Measurements from ENCODE around the gene ALDH1A1.

Gene ALDH1A1

DNA sequence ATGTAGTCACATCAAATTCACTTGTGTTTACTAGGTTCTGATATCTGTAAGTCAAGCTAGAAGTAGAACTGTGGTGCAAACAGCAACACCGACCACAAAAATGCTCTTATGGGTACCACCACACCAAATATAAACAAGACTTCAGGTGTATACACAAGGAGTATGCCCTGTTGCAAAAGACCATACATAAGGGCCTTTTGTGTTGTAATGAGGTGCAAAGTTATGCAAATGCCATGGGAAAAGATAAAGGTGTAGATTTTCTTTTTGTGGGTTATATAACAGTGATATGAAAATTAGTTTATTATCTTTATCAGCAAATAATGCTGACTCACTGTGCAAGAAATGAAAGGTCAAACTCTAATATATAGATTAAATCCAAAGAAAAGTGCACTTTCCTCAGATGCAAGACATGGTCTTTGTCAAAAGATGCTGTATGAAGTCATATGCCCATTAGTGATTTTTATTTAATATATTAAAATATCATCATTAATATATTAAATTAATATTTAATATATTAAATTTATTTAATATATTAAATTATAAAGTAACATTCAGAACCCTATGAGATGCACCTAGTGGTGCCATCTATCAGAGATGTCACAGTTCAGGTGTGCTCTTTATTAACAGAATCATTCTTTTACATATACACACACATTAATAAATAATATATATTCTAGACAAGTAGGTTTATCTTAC lies 26.7 kb upstream of the ALDH1A1 start:
- DNase-seq (ENCODE audit: low spot score), result no peak

DNA sequence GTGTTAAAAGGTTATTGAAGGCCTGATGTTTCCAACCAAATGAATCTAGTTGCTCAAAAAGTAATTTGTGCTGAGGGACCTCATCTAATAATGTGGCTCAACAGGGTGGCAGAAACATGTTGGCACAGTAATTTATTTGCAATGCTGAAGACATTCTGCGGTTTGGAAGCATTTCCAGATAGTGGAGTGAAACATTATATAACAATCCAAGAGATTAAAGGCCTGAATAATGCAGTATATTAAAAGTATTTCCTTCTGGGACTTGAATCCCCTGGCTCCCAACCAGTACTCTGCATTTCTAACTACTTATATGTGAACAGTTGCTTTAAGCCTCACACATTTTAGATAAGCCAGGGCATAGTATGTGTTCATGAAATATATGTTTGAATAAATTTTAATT lies 25.9 kb upstream of the ALDH1A1 start:
- DNase-seq (ENCODE audit: low spot score), result peak; percentile 24

DNA sequence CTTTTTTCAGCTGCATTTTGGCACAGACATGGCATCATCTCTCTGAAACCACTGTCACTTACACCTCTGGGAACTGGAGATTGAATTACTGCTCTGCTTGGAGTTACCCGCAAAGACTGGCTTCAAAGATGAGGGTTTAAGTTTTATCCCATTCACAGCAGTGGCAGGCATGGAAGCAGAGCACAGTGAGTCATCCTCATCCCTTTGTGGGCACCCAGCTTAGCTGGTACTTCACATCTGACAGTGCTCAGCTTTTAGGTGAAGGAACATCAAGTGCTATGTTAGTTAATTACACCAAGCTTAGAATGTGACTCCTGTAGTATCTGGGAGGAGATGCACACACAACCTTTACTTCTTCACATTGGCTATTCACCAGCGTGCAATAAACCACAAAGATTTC lies 24.8 kb upstream of the ALDH1A1 start:
- DNase-seq (ENCODE audit: low spot score), result no peak

DNA sequence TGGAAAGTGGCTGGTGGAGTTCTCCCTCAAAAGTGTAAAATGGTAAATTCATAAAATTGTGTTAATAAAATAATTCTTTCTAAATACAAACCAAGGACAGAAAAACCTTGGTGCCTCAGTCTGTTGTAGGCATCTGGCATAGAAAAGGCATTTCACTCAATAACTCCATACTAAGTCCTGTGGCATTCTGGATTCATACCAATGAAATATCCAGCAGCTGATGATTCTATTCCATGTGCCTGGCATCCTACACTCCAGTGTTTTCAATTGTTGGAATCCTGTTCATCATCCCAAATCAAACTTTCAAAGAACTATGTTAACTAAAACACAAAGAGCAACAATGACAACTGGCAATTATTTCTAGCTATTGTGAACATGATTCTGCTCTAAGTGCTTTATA lies 21.6 kb upstream of the ALDH1A1 start:
- DNase-seq (ENCODE audit: low spot score), result no peak

DNA sequence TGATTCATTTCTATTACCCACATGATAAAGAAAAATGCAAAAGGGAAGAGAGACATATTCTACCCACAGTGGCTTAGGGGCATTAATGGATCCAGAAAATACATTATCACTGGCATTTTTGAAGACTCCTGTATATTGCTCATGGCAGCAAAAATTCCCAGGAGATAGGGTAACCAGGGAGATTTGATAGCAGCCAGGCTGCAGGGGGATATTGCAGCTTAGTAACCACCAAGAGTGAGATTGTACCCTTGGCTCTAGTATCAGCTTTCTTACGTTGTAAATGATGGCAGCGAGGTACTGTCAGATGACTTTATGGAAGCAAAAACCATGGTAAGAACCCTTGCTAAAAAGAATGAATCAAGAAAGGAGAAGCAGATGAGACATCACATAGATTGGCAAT lies 19.8 kb upstream of the ALDH1A1 start:
- no peak for DNase-seq (ENCODE audit: low spot score)

DNA sequence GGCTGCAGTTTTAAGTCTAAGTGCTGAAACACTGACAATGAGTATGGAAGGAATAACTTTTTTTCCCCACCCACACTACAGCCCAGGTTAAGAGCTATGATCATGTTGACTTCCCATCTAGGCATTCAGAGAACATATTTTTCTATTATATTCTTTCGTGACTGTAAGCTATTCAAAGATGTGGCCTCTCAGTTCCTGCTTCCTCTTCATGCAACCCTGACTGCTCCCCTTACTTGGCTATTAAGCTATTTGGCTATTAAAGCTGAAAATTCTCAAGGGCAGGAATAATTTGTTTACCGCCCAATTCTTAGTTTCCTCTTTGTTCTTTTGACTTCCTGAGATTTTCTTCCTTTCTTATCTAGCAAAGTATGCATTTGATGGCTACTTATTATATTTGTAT lies 18.6 kb upstream of the ALDH1A1 start:
- no peak for DNase-seq (ENCODE audit: low spot score)

DNA sequence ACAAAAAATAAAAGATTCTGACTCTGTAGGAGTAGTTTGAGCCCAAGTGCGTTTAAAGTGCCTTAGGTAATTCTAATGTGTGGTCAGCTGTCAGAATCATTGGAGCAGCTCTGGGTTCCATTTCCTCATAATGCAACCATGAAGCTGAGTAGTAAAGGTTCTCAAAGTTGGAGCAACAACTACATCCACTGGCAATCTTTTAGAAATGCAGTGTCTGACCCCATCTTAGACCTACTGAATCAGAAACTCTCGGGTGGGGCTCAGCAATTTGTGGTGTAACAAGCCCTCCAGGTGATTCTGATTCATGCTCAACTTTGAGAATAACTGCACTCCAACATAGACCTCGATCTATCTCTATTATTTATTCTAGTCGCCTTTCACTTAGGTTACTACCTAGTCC lies 7.6 kb upstream of the ALDH1A1 start:
- DNase-seq (ENCODE audit: low spot score), result no peak

DNA sequence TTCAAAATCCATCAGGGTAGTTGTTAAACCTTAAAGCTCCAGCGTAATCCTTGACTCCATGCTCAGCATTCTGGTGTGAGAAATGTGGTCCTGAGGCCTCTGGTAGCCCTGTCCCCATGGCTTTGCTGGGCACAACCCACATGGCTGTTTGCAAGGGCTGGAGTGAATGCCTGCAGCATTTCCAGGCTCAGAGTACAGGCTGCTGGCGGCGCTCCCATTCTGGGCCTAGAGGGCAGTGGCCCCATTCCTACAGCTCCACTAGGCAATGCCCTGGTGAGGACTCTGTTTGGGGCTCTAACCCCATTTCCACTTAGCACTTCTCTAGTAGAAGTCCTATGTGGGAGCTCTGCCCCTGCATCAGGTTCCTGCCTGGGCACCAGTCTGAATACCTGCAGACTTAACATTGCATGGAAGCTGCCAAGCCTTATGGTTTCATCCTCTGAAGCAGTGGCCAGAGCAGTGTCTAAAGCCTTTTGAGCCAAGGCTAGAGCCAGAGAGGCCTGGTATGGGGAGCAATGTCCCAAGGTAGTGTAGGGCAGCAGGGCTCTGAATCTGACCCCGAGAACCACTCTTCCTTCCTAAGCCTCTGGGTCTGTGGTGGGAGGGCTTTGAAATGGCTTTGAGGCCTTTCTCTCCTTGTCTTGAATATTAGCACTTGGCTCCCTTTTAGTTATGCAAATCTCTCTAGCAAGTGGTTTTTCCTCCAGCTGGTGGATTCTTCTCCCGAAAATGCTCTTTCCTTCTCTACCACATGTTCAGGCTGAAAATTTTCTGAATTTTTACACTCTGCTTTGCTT lies 5.8 kb upstream of the ALDH1A1 start:
- DNase-seq (ENCODE audit: low spot score), result no peak

DNA sequence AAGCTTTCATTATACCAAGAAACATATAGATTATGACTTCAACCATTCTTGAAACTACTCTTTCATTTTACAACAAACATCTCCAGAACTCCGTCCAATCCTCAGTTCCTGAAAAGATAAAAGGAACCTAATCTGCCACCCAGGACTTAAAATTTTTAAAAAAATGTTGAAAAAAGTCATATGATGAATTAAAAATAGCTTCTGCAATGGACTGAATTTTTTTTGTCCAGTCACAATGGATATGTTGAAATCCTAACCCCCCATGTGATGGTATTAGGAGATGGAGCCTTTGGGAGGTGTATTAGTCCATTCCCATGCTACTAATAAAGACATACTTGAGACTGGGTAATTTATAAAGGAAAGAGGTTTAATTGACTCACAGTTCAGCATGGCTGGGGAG lies 2.7 kb upstream of the ALDH1A1 start:
- DNase-seq (ENCODE audit: low spot score), result no peak

DNA sequence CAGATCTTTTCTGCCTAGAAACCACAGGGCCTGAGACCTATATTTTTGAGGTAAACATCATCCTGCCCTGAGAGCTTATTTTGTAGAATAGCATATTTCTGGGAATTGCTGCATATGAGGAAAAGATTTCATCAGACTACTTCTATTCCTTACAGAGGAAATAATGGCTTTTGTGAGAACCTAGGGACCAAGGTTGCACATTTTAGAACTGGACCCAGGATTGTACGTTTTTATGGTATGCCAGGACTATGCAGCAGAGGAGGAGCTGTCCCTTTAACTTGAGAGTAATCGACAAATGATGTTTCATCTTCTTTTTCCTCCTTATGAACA lies 2.2 kb upstream of the ALDH1A1 start:
- DNase-seq (ENCODE audit: low spot score), result no peak

DNA sequence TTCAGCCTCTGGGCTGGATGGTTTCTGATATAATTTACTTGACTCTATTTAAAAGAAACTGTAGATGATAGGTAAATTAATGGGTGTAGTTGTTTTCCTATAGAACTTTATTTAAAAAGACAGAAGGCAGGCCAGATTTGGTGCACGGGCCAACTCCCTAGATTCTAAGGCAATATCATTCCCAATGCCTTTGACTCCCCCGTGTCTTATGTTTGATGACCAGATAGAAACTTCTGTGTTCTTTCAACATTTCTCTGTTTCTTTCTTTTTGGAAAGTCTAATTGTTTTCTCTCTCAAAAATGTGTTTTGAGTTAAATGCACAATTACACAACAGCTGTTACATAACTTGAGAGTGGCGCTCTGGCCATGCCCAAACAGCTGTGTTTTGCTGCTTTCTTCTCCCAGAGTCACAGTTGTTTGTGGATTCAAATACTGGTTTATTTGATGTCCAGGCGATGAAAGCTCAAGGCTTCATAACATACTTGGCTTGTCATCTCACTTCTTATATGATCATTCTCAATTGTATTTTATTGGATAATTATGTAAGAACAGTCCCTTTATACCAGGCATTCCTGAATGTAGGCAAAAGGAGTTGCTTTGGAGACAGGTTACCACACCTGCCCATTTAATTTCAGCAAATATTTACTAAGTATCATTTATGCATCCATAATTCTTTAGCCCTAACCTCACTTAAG lies 1.7 kb upstream of the ALDH1A1 start:
- peak; percentile 64 for DNase-seq (ENCODE audit: low spot score)

DNA sequence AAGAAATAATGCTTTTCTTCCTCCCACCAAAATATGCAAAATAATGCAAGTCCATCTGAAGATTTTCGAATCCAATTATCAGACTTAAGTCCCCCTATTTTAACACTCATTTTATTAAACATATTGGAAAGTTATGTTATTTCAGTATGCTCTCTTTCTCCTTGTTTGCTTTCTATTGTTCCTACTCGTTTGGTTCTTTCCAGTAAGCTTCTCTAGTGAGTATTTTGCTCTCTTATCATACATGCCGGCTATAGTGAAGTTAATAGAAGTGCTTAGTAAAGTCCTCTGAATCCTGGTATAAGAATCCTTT lies 517 bp downstream of the ALDH1A1 start:
- no peak for DNase-seq (ENCODE audit: low spot score)

DNA sequence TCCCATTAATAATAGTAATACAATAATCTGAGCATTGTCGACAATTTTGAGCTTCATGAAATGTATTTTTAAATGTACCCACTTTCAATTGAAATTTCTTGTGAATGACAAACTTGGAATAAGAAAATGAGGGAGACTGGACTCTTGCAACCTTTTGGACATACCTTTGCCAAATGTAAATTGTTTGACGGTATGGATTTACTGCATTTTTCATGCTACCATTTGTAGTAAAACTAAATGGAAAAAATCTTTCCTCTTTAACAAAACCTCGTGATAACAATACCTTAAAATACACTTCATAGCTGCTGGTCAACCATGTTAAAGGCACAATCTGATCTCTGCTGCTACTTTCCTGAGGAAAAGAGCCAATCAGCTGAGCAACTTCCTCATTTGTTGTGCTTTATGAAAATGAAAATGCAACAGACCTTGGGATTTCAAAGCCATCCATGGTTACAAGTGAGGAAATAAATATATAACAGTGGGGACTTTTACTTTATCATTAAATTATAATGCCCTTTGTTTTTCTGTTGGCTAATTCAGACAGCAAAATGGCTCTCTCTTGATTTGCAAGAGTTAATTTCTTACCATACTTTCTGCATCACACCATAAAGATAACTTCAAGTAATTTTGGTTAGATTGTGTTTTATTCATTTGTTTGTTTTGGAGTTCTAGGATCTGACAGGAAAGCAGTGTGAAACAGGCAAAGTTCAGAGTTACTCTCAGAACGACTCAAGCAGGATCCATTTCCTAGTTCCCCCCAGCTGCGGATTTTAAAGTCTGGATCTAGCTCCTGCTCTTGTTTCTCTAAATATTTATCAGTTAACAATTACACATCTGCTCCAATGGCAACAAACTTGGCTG lies 1.1 kb downstream of the ALDH1A1 start:
- no peak for DNase-seq (ENCODE audit: low spot score)

DNA sequence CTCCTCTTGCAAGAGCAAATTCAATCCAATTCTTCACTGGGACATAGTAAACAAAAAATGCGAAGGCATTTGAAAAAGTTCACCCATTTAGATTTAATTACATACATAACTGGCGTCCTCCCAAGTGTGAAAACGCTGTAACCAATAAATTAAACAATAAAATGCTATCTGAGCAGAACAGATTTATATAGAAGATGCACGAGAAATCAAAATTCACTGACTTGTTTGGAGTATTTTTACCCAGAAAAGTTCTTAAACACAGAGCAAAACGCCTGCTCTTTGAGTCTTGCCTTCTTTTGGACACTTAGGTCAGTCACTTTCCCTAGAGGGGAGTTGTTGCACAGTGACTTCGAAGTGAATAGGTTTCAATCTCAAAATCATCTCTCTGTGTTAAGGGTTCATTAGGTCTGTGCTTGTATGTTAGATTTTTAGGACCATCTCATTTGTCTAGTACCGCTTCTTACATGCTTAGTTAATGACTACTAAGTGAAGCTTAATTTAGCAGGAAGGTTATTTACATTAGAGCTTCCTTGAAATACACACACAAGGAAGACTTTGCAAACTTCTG lies 1.9 kb downstream of the ALDH1A1 start:
- no peak for DNase-seq (ENCODE audit: low spot score)

DNA sequence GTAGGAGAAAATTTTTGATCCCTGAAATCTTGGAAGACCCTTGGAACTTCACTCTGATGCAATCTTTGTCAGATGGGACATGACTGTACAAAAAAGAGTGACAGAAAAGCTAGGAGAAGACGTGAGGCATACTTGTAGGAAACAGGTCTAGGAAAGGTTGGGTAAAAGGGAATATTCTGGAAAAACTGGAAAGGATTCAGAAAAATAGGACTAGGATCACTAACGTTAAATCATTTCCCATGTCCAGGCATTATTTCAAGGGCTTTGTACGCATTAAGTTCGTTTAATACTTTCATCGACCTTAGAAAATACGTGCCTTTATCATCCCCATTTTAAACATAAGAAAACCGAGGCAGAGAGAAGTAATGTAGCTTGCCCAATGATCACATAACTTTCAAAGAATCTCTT lies 2.9 kb downstream of the ALDH1A1 start:
- no peak for DNase-seq (ENCODE audit: low spot score)

DNA sequence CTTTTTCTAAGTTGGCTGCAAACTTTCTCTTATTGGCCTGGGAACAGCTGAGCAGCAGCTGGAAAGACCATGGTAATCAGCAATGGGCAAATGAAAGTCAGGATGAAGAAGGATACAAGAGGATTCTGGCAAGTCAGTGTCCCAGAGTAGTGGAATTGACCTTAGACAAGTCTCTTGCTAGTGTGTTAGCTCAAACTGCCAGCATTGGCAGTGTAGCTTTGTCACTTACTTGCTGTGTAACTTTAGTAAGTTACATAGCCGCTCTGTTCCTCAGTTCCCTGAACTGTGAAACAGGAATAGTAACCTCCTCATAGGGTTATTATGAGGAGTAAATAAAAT lies 3.6 kb downstream of the ALDH1A1 start:
- DNase-seq (ENCODE audit: low spot score), result no peak

DNA sequence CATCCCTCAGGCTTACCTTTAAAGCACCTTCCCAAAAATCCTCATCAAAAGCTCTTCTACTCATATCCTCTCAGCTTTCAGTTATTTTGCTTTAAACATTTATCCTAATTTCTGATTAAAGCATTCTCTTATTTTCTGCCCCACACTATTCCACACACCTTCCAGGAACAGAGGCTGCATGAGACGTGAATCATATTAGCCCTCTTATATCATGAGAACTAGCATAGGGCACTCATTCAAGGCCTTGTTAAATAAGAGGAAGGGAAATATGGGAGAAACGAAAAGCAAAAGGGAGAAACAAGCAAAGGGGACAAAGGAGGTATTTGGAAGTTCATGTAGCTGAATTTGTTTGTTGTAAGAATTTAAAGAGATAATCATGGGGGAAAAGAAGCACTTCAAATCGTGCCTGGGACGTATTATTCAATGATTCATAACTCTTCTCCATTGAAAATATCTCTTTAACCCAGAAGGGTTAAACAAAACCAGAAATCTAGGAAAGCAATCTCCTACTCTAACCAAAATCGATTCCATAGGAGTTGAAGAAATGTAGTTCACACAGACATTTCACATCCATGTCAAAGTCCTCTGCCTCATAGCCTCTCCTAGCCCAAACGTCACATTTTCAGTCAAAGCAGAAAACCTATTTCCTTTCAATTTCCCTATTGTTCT lies 4.1 kb downstream of the ALDH1A1 start:
- no peak for DNase-seq (ENCODE audit: low spot score)

DNA sequence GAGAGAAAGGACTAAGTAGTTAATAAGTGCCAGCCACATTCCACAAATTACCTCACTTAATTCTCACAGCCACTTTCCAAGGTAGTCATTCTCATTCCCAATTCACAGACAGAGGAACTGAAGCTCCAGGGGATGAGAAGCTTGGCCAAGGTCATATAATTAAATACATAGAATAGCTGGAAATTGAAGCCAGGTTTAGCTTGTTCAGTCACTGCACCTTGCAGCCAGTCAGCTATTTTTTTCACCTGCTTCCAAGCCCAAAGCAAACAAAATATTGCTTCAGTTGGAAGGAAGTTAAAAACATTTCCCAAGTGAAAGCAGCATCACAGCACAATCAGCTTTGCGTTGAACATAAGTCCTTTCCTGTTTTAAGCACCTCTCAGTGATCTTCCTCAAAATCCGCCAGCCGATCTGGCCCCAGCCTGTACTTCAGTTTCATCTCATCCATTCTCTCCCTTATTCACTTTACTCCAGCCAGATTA lies 4.8 kb downstream of the ALDH1A1 start:
- DNase-seq (ENCODE audit: low spot score), result no peak

DNA sequence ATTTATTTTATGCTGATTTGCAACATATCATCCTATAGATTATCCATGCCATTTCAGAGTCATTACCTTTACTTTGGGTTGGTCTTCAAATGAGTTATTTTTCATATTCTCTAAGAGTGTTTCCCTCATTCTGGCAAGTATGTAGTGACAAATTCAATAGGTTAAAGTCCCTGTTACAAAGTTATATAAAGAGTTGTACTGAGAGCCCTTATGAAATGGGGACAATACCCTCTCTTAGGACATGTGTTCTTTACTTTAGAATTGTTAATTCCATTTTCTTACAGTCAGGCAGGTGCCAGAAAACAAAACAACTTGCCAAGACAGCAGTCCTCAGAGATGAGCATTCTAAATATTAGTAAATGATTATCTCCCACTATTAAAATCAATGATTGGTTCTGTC lies 6.0 kb downstream of the ALDH1A1 start:
- DNase-seq (ENCODE audit: low spot score), result no peak

DNA sequence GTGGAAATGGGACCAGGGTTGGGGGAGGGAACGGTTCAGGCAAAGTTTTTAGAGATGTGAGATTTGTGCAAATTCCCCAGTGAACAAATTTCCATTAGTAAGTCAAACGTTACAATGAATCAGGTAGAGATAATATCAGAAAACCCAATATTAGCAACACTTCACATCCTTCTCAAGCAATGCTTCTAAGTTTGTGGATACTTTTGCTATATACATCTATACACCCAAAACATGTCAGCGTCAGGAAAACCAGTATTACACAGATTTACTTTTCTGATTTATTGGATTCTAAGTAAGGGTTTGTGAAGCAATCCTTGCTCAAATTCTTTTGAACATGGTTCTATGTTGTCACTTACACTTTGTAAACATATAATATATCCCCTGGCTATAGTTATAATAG lies 6.5 kb downstream of the ALDH1A1 start:
- DNase-seq (ENCODE audit: low spot score), result no peak

DNA sequence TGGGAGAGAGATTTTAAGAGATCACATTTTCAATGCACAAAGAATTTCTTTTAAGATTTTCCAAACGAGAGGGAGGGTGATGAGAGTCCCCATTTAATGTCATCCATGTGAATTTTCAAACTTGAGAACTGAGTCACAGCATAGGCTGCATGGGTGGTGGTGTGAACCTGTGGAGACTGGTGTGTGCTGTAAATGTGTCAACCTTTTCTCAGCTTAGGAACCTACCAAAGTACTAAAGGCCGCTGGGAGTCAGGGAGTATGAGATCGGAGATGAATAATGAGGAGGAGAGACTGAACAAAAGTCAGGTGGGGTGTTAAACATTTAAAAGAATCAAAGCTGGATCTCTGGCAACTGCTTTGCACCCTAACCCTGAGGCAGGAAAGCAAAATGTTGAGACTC lies 7.5 kb downstream of the ALDH1A1 start:
- no peak for DNase-seq (ENCODE audit: low spot score)
